Chondrocyte (in vitro differentiated cells): ENCODE measurements around the gene CCL4. TPM values are rescaled to one million over a fixed set of nuclear protein-coding genes. Genes with fewer than 3 reads are reported as not detected.
"Not testable (repeated sequence)": the region's sequence is repeated elsewhere in the genome, so short reads cannot be mapped to it uniquely, and the experiment has no call there.

Source experiments
- DNase-seq: peaks from one replicate; pipeline ENCODE4 v3.0.0; 2021; ENCODE audit warnings: mixed read lengths, low spot score
- H3K27ac Mint-ChIP-seq: one replicate; pipeline ENCODE4 v1.8.0; 2021; ENCODE audit warnings: mild to moderate bottlenecking, moderate library complexity, mixed read lengths; ENCODE audit not compliant: unreplicated experiment
- H3K27me3 Mint-ChIP-seq: 2 replicates; pipeline ENCODE4 v1.8.0; 2021; ENCODE audit warnings: low read depth, mixed read lengths
- H3K36me3 Mint-ChIP-seq: 2 replicates; pipeline ENCODE4 v1.8.0; 2021; ENCODE audit warnings: low read depth, mixed read lengths
- H3K4me1 Mint-ChIP-seq: 2 replicates; pipeline ENCODE4 v1.8.0; 2021; ENCODE audit warnings: low read depth, mild to moderate bottlenecking, mixed read lengths
- H3K4me3 Mint-ChIP-seq: one replicate; pipeline ENCODE4 v1.8.0; 2021; ENCODE audit warnings: mild to moderate bottlenecking, moderate library complexity, mixed read lengths; ENCODE audit not compliant: unreplicated experiment
- H3K9me3 Mint-ChIP-seq: 2 replicates; pipeline ENCODE4 v1.8.0; 2021; ENCODE audit warnings: low read depth, mixed read lengths
- CTCF ChIP-seq: fragments of 200-600 bp; sonication (generic); IDR thresholded peaks from 2 replicates; pipeline ENCODE4 v1.5.0; 2021; ENCODE audit warnings: antibody characterized with exemption, mild to moderate bottlenecking, moderate library complexity
- total RNA-seq: library from RNA; stranded (reverse); gene quantifications from 3 replicates; pipeline ENCODE4 v1.2.1, GENCODE V29; 2021

The CCL4 gene
- total RNA-seq, 1 donor from 2014 or later: not detected

- no peaks in the 10 kb centered on the region for H3K4me1 Mint-ChIP-seq
- H3K36me3 Mint-ChIP-seq: no peaks in the 10 kb centered on the region
- H3K9me3 Mint-ChIP-seq: no peaks in the 10 kb centered on the region
- no peak within 1 kb of the TSS for H3K27ac Mint-ChIP-seq
- TF ChIP-seq CTCF: no peak
- peaks cover 42% of the 10 kb centered on the region for H3K27me3 Mint-ChIP-seq
- H3K4me3 Mint-ChIP-seq: no peak within 1 kb of the TSS
- no peak for DNase-seq
Measured at GRCh38 chr17:36089888-36090836, 13.5 kb upstream of the CCL4 start, which contains the start of gene CCL3. Gene CCL3, minus strand, starts transcription at chr17:36090143. Its CDS starts 85 bp downstream, at chr17:36090058.

- H3K4me3 Mint-ChIP-seq: no peak overlapping the region
- H3K27ac Mint-ChIP-seq: no peak overlapping the region
- no peaks in the 10 kb centered on the region for H3K36me3 Mint-ChIP-seq
- H3K4me1 Mint-ChIP-seq: no peaks in the 10 kb centered on the region
- peaks cover 37% of the 10 kb centered on the region for H3K27me3 Mint-ChIP-seq
- no peaks in the 10 kb centered on the region for H3K9me3 Mint-ChIP-seq
- TF ChIP-seq CTCF: no peak
- DNase-seq: no peak
Measured at GRCh38 chr17:36092230-36092629, 11.4 kb upstream of the CCL4 start.

- not testable (repeated sequence) for DNase-seq, H3K9me3 Mint-ChIP-seq, H3K4me1 Mint-ChIP-seq, H3K4me3 Mint-ChIP-seq, H3K36me3 Mint-ChIP-seq, H3K27ac Mint-ChIP-seq
- H3K27me3 Mint-ChIP-seq: peaks cover 37% of the 10 kb centered on the region
Measured at GRCh38 chr17:36092715-36093114, 10.9 kb upstream of the CCL4 start.

GRCh38 chr17:36094232-36094631, 9.4 kb upstream of the CCL4 start:
- Mint-ChIP-seq H3K9me3 (no peaks in the 10 kb centered on the region), H3K4me1 (no peaks in the 10 kb centered on the region), H3K4me3 (no peak overlapping the region), H3K27me3 (peaks cover 31% of the 10 kb centered on the region), H3K27ac (no peak overlapping the region), H3K36me3 (no peaks in the 10 kb centered on the region)
- DNase-seq: no peak
- TF ChIP-seq CTCF: no peak

GRCh38 chr17:36094746-36095145, 8.9 kb upstream of the CCL4 start:
- Mint-ChIP-seq H3K27me3 (peaks cover 31% of the 10 kb centered on the region), H3K4me1 (no peaks in the 10 kb centered on the region), H3K36me3 (no peaks in the 10 kb centered on the region), H3K27ac (no peak overlapping the region), H3K9me3 (no peaks in the 10 kb centered on the region), H3K4me3 (no peak overlapping the region)
- DNase-seq: no peak
- TF ChIP-seq CTCF: no peak
